HG02885 (cell line): ENCODE results near the gene RPS26.
"Not testable (repeated sequence)": the region's sequence is repeated elsewhere in the genome, so short reads cannot be mapped to it uniquely, and the experiment has no call there.

Experiments used
- ATAC-seq: cut with Tn5 transposase; IDR thresholded peaks from one replicate; pipeline ENCODE4 v1.9.1; 2021; ENCODE audit warnings: mild to moderate bottlenecking; ENCODE audit not compliant: unreplicated experiment, poor library complexity

The RPS26 gene

DNA sequence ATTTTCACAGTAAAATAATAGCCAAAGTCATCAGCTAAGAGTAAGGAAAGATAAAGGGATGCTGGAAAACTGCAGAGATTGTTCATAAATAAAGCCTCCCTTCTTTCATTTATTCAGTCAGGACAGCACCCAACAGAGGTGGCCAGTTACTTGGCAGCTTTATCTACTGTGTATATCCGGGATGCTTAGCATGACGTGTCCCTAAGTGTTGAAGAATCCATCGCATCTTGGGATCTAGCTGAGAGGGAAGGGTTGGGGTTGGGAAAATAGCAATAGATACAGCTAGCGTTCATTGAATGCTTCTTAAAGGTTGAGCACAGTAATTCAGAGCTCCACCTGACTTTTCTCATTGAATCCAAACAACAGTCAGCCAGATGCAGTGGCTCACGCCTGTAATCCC, 32.7 kb downstream of the RPS26 start:
- no peak for ATAC-seq

- not testable (repeated sequence) for ATAC-seq
These were observed 36.2 kb downstream of the RPS26 start for GRCh38 chr12:56077966-56078365.

DNA sequence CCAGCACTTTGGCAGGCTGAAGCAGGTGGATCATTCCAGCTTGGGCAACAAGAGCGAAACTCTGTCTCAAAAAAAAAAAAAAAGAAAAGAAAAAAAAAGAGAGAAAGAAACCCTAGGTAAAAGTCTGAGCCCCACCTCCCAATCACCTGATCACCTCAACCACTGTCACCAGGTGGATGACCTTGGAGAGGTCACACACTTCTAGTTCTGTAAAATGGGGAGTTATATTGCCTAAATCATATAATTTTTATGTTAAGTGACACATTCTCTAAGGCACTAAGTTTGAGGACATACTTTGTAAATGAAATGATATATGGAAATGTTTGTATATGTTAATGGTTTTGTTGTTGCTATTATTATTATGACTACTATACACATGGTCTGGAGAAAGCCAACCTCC, 36.7 kb downstream of the RPS26 start:
- ATAC-seq, result no peak

- peak; percentile 70 for ATAC-seq
These were observed 37.4 kb downstream of the RPS26 start for GRCh38 chr12:56078931-56079722.

DNA sequence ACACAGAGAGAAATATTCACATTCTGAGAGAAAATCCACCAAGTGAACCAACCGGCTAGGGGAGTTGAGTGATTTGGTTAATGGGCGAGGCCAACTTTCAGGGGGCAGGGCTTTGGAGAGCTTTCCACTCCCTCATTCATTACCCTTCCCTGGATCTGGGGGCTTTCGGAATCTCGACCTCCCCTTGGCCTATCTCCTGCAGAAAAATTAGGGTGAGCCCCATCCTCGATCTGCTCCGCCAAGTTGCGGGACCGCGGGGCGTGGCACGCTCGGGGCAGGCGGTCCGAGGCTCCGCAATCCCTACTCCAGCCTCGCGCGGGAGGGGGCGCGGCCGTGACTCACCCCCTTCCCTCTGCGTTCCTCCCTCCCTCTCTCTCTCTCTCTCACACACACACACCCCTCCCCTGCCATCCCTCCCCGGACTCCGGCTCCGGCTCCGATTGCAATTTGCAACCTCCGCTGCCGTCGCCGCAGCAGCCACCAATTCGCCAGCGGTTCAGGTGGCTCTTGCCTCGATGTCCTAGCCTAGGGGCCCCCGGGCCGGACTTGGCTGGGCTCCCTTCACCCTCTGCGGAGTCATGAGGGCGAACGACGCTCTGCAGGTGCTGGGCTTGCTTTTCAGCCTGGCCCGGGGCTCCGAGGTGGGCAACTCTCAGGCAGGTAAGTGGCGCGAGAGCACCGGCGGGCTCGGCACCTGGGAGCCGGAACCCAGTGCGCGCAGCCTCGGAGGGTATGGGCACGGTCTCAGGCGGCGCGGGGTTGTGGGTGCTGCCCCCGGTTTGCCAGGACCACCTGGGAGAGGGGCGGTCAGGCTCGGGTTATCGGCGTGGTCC, 38.2 kb downstream of the RPS26 start, which contains the start of gene ERBB3:
ERBB3 (plus strand) TSS at position 443 of the 833 bp plus-strand sequence; CDS start at position 579, 136 bp downstream.
- peak; percentile 37 for ATAC-seq

- no peak for ATAC-seq
These were observed 38.9 kb downstream of the RPS26 start for GRCh38 chr12:56080556-56081138.

GRCh38 chr12:56081393-56082347, 40.0 kb downstream of the RPS26 start:
- no peak for ATAC-seq

- ATAC-seq, result no peak
These were observed 40.7 kb downstream of the RPS26 start for GRCh38 chr12:56082382-56082781.

- no peak for ATAC-seq
These were observed 41.2 kb downstream of the RPS26 start for GRCh38 chr12:56082967-56083366.

- no peak for ATAC-seq
These were observed 43.3 kb downstream of the RPS26 start for GRCh38 chr12:56084958-56085543.

GRCh38 chr12:56086096-56086495, 44.4 kb downstream of the RPS26 start:
- ATAC-seq, result no peak

DNA sequence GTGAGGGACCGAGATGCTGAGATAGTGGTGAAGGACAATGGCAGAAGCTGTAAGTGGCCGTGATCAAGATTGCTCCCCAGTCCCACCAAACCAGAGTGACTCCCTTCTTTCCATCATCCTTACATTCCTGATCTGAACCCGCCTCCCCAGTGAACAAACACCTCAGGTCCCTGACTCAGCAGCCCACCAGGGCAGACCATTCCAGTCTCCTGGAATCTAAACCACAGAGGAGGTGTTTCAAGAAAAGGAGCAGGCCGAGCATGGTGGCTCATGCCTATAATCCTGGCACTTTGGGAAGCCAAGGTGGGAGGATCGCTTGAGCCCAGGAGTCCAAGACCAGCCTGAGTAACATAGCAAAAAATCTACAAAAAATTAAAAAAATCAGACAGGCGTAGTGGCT, 44.9 kb downstream of the RPS26 start:
- ATAC-seq, result no peak

- ATAC-seq, result no peak
These were observed 45.5 kb downstream of the RPS26 start for GRCh38 chr12:56087220-56087619.
